Measurements from ENCODE around the gene HAND2.
A peak's percentile ranks its signal among the peaks of the same experiment; 100 is the strongest.

The HAND2 gene

GRCh38 chr4:173535957-173536356 is 5.9 kb upstream of the HAND2 start:
- no peak for DNase-seq

- no peak for DNase-seq
Observed at GRCh38 chr4:173535165-173535902, 5.3 kb upstream of the HAND2 start.

DNA sequence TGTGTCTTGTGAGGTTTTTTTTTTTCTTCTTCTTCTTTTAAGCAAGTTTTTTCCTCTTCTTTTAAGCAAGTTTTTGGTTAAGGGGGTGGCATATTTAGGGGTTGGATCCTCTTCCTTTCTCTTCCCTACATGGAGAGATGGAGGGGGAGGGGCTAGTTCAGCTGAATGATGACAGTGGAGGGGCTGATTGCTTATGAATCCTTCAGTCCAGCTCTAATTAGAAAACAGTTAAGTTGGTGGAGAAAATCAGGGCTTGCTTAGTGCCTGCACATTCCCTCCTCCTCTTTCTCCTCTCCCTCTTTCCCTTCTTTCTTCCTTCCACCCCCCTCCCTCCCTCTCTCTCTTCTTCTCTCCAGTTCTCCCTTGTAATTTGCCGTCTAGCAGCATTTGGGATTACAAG is 4.4 kb upstream of the HAND2 start:
- no peak for DNase-seq

DNA sequence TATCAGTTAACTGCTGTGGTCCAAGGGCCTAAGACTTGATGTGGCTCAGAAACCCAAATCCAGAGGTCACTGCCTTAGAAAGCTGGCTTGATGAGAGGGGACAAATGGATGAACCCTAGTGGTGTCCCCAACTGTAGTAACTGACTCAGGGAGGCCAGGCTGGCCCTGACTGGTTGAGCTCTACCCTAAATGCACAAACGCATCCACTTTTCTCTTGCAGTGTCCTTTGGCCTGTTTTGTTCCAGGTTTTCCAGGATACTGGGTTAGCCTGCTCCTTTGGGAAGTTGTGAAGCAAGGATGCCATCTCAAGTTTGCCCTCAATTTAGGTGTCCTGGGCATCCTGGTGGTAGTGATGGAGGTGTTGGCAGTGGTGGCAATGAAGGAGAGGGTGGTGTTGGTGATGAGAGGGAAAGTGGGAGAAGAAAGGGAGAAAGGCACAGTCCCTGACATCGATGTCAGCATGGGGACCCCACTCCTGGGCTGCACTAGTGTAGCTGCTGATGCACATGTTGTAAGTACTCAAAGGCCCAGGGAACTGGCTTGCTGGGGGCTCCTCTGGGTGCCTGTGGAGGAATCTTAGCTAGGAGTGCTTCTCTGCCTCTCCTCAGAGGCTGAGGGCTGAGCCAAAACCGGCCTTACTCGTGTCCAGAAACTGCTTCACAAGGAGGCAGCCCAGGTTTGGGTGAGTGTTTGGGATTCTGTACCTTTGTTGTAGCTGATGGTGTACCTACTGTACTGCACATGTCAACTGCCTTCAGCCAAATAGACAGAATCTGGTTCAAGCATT is 2.9 kb upstream of the HAND2 start:
- no peak for DNase-seq

- no peak for DNase-seq
Observed at GRCh38 chr4:173531086-173531965, 1.3 kb upstream of the HAND2 start.

DNA sequence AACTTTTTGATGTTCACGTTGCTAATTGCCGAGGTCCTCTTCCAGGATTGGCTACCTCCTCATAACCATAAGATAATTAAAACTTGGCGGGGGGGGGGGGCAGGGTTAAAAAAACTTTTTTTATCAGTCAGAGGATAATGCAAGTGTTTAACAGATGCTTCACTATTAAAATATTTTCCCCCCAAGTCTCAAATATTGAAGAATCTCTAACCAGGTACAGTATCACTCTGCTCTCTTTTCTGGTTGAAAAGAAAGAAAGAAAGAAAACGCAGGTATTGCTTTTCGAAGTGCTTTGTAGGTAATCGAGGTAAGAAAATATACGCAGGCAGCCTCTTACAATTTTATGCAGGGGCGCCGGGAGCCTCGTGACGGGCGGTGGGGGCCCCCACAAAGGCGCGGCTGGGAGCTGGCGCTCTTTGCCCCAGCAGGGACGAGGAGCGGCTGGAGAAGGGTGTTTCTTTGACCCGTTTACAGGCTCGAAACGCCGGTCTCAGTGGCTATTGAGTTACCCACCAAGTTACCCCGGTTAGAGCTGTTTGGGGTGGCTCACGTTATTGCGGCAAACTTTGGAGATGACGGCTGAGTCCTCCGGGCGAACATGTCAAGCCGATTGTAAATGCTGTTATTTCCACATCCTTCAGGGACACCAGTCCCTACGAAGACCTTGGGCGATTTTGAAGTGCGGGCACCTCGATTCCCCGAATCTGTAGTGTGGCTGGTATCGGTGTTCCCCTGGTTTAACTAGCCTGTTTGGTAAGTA is 477 bp upstream of the HAND2 start:
- no peak for DNase-seq

- no peak for DNase-seq
Observed at GRCh38 chr4:173528378-173529321, 1.4 kb downstream of the HAND2 start.

- DNase-seq, result no peak
Observed at GRCh38 chr4:173527103-173527891, 2.7 kb downstream of the HAND2 start.

DNA sequence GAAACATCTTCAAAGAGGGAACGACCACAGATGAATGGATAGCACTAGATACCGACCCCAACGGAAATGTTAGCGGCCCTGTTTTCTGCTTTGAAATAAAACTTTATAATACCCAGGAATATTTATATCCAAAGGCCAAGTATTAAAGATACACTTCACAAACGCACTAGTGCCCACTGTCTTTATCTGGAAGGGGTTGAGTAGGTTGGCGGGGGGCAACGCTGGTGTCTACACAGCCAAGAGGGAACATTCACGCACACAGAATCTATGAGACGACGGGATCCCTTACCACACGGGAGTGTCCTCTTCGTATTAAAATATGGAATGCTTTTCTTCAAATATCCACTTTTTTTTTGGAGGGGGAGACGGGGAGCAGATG is 3.3 kb downstream of the HAND2 start:
- DNase-seq, result no peak

GRCh38 chr4:173526027-173526482 is 4.0 kb downstream of the HAND2 start:
- DNase-seq, result no peak

- DNase-seq, result no peak
Observed at GRCh38 chr4:173525118-173526011, 4.7 kb downstream of the HAND2 start.

- no peak for DNase-seq
Observed at GRCh38 chr4:173524218-173525117, 5.6 kb downstream of the HAND2 start.

DNA sequence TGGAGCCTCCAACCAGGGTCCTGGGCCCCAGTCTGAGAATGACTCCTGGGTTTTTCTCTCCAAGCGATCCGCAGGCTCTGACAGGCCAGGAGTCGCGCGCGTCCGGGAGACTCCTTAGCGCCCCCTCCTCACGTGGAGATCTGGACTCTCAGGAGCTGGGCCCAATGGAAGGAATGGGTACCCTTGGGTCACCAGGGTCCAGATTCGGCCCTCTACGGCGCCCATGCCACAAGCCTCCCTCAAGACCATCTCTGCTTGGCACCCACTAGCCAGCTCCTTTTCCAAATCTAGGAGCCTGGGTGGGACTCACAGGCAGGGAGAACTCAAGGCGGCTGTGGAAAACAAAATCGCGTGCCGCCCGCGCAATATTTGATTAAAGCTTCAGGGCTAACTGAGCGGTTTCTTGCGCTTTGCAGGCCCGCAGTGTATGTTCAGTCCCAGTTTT is 7.1 kb downstream of the HAND2 start:
- no peak for DNase-seq

DNA sequence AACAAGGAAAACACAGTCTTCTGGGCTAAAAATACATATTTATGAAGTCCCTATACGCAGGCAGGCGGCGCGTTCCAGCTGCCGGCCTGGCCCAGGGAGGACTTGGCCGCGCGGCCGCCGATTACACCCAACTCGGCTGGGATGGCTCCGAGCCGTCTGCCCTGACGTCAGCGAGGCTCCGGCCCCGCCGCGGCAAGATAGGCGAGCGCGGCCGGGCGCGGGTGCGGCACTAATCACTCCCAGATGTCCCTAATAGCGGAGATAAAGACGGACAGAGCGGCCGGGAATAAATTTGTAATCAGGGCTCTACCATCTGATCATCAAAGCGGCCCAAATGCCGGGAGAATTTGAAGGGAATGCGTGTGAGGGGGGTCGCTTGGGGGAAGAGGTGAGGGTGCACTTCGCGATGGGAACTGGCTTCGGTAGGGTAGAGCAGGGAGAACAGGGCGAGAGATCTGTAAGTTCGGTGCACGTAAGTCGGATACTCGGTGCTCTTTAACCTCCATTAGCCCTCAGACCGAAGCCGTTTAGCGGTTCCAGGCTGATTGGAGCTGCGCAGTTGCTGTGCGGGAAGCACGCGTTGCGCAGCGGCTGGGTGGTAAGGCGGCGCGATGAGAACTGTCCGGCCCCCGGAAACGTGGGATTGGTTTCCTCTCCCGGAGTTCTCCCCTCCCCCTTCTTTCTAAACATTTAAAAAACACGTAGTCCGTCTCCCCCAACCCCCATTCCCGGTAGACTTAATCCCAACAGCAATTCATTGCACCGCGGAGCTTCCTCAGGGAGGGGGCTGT is 7.7 kb downstream of the HAND2 start:
- DNase-seq, result peak; percentile 77

DNA sequence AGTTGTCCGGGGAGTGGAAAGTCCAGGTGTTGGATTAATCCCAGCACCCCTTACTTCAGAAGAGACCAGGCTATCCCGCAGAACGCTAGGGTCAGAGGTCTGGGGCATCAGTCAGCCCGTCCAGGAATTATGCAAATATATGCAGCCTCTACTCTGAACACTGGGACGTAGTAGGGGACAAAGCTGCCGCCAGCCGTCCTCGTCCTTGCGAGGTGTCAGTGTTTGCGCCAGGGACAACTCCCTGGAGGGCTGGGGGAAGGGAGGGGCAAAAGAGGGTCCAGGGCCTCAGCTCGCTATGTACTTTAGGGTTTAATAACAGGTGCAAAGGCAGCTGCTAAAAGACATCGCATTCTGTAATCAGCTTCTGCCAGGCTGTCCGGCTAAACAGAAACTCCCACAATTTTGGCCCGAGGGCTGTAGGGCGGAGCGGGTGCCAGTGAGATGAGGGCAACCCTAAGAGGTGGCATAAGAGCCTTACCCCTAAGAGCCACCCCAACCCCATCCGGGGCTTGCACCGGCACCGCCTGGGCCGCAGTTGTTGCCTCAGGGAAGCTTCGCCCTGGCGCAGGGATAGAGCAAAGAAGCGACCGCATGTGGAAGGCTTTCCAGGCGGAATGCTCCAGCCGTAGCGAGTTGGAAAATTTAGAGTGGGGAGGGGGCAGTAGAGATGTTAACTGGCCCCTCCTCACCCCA is 8.4 kb downstream of the HAND2 start:
- no peak for DNase-seq

DNA sequence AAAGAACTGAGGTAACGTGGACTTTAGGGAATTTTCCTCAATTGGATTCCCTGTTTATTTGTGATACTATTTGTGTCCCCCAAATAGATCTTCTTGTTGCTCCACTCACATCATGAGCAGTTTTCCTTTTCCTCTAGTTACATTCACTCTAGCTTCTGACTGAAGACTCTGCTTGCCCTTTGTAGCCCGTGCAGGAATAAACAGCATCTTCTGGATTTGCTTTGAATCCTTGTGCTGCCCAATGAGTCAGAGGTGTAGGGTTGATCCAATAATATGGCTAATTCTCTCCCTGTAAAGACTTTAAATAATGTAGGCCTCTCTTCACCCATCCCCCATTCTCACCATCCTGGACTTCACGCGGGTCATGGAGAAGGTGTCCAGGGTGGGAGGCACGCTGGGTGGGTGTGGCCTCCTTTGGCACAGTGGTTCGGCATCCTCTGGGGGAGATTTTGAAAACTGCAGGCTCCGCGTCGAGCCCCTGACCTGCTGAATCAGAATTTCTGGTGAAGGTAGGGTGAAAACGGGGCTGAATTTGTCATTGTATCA is 9.0 kb downstream of the HAND2 start:
- DNase-seq, result no peak

Measured in fibroblast of skin of back (primary cell).